Parathyroid adenoma (tissue), 2 donors: ENCODE results near the gene PPP1R16B.
"Not testable (repeated sequence)": the region's sequence is repeated elsewhere in the genome, so short reads cannot be mapped to it uniquely, and the experiment has no call there.

ENCODE experiments used
- H2AFZ ChIP-seq: fragments of 300-600 bp; sonication (generic); one replicate; pipeline ENCODE4 v1.7.0; 2017; ENCODE audit warnings: antibody characterized with exemption, mild to moderate bottlenecking
- H3K27ac ChIP-seq: fragments of 300-600 bp; sonication (generic); one replicate; pipeline ENCODE4 v1.7.0; 2017
- H3K27me3 ChIP-seq: fragments of 300-600 bp; sonication (generic); one replicate; pipeline ENCODE4 v1.7.0; 2017; ENCODE audit warnings: low read length; ENCODE audit not compliant: control insufficient read depth, insufficient read depth
- H3K36me3 ChIP-seq: fragments of 300-600 bp; sonication (generic); one replicate; pipeline ENCODE4 v1.7.0; 2017; ENCODE audit warnings: low read length; ENCODE audit not compliant: control insufficient read depth, insufficient read depth
- H3K4me1 ChIP-seq: fragments of 300-600 bp; sonication (generic); one replicate; pipeline ENCODE4 v1.7.0; 2017; ENCODE audit warnings: control low read depth
- H3K4me2 ChIP-seq: fragments of 300-600 bp; sonication (generic); one replicate; pipeline ENCODE4 v1.7.0; 2017; ENCODE audit warnings: low read length
- H3K4me3 ChIP-seq: fragments of 300-600 bp; sonication (generic); one replicate; pipeline ENCODE4 v1.7.0; 2017; ENCODE audit warnings: low read depth, low read length
- H3K79me2 ChIP-seq: fragments of 300-600 bp; sonication (generic); one replicate; pipeline ENCODE4 v1.7.0; 2017; ENCODE audit warnings: control low read depth
- H3K9ac ChIP-seq: fragments of 300-600 bp; sonication (generic); one replicate; pipeline ENCODE4 v1.7.0; 2017; ENCODE audit warnings: mild to moderate bottlenecking
- H3K9me3 ChIP-seq: fragments of 300-600 bp; sonication (generic); one replicate; pipeline ENCODE4 v1.7.0; 2017; ENCODE audit warnings: low read length; ENCODE audit not compliant: control insufficient read depth
- TF ChIP-seq, protein P1 (sequence below): fragments of 300-600 bp; sonication (generic); IDR thresholded peaks from one replicate; pipeline ENCODE4 v1.7.0; 2017; ENCODE audit warnings: antibody characterized with exemption, mild to moderate bottlenecking
- donor health status: primary hyperparathyroidism.

Gene PPP1R16B

DNA sequence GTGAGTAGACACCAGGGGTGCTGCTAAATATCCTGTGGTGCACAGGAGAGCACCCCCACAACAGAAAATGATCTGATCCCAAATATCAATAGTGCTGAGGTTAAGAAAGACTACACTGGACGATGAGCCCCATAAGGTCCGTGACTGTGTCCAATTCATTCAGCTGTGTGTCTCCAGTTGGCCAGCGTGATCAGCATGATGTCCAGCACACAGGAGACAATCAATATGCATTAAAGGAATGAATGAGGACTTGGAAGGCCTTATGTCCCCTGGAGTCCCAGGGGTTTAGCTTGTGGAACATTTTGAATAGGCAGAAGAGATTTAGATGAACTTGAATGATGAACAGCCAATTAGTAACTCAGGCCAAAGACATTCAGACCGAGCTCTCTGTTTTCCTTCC lies 6.3 kb downstream of the PPP1R16B start:
- TF ChIP-seq, protein P1, sequence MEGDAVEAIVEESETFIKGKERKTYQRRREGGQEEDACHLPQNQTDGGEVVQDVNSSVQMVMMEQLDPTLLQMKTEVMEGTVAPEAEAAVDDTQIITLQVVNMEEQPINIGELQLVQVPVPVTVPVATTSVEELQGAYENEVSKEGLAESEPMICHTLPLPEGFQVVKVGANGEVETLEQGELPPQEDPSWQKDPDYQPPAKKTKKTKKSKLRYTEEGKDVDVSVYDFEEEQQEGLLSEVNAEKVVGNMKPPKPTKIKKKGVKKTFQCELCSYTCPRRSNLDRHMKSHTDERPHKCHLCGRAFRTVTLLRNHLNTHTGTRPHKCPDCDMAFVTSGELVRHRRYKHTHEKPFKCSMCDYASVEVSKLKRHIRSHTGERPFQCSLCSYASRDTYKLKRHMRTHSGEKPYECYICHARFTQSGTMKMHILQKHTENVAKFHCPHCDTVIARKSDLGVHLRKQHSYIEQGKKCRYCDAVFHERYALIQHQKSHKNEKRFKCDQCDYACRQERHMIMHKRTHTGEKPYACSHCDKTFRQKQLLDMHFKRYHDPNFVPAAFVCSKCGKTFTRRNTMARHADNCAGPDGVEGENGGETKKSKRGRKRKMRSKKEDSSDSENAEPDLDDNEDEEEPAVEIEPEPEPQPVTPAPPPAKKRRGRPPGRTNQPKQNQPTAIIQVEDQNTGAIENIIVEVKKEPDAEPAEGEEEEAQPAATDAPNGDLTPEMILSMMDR: no peak
- Histone ChIP-seq H3K4me3 (no peak overlapping the region), H3K27me3 (no peaks in the 10 kb centered on the region), H3K4me1 (peaks cover 2% of the 10 kb centered on the region), H3K4me2 (no peak overlapping the region), H3K9me3 (no peaks in the 10 kb centered on the region), H3K9ac (no peak overlapping the region), H3K79me2 (no peaks in the 10 kb centered on the region), H2AFZ (no peak overlapping the region), H3K36me3 (no peaks in the 10 kb centered on the region), H3K27ac (no peak overlapping the region)

DNA sequence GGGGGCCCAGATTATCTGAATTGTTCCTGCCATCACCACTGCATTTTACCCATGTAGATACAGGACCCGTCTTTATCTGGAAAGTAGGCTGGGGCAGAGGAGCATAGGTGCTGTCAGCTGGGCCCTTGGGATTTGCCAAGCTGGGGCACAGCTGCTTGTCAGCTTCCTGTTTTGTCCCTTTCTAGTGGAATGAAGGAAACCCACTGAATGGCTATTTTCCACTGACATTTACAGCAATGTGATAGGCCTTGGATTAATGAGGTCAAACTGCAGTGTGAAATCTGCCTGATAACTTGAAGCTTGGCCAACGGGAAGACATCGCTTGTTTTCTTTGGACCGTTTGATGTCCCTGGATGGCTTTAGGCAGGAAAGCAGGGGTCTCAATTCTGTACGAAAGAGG lies 6.7 kb downstream of the PPP1R16B start:
- Histone ChIP-seq H3K4me1 (no peaks in the 10 kb centered on the region), H3K27ac (no peak overlapping the region), H3K79me2 (no peaks in the 10 kb centered on the region), H3K36me3 (no peaks in the 10 kb centered on the region), H2AFZ (no peak overlapping the region), H3K9ac (no peak overlapping the region), H3K9me3 (no peaks in the 10 kb centered on the region), H3K4me3 (no peak overlapping the region), H3K4me2 (no peak overlapping the region), H3K27me3 (no peaks in the 10 kb centered on the region)
- TF ChIP-seq, protein P1: no peak

DNA sequence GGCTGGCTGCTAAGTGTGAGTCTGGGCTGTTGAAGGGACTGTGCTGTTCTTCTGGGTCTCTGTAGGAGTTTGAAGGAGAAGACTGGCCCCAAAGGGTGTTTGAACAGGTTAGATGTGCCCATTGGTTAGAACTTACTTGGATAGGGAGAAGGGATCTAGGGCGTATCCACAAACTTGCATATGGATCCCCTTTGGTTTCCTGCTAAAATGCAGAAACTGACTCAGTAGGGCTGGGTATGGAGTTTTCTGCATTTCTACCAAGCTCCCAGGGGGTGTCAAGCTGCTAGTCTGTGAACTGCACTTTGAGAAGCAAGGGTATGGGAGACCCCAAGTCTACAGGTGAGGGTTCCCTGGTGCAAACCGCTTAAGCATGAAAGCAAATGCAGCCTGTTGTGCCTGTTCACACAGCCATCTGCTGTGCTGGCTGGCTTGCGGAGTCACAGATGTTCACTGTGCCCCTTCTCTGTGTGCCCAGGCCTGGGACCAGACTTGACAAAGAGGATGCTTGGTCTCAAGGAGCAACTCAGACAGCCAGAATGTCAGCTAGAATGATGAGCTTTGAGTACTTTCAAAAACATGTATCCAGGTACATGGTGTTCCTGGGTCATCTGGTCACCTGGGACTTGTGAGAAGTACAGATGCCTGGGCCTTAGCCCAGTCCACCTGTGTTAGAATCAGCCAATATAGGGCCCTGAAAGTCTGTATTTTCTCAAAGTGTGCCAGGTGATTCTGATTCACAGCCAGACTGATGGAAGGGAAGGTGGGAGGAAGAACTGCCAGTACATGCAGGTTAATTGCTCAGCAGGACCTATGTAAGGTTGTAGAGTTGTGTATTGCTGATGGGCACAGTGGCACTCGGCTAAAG lies 7.4 kb downstream of the PPP1R16B start:
- Histone ChIP-seq H3K4me2 (no peak overlapping the region), H3K27ac (no peak overlapping the region), H2AFZ (no peak overlapping the region), H3K27me3 (no peaks in the 10 kb centered on the region), H3K36me3 (no peaks in the 10 kb centered on the region), H3K9me3 (no peaks in the 10 kb centered on the region), H3K9ac (no peak overlapping the region), H3K79me2 (no peaks in the 10 kb centered on the region), H3K4me1 (no peaks in the 10 kb centered on the region), H3K4me3 (no peak overlapping the region)
- TF ChIP-seq, protein P1: no peak

DNA sequence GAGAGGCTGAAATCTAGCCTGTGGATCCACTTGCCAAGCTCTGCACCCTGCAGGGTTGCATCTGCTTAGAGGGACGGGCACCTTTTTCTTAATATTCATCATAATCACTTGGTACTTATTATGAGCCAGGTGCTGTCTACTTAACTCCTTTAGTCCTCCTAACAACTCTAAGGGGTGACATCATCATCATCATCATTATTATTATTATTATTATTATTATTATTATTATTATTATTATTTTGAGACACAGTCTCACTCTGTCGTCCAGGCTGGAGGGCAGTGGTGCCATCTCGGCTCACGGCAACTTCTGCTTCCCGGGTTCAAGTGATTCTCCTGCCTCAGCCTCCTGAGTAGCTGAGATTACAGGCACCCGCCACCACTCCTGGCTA lies 8.1 kb downstream of the PPP1R16B start:
- not testable (repeated sequence) for H3K27ac ChIP-seq, H3K27me3 ChIP-seq, H2AFZ ChIP-seq, H3K4me3 ChIP-seq, H3K4me1 ChIP-seq, H3K79me2 ChIP-seq, H3K36me3 ChIP-seq, H3K4me2 ChIP-seq, H3K9me3 ChIP-seq, H3K9ac ChIP-seq

DNA sequence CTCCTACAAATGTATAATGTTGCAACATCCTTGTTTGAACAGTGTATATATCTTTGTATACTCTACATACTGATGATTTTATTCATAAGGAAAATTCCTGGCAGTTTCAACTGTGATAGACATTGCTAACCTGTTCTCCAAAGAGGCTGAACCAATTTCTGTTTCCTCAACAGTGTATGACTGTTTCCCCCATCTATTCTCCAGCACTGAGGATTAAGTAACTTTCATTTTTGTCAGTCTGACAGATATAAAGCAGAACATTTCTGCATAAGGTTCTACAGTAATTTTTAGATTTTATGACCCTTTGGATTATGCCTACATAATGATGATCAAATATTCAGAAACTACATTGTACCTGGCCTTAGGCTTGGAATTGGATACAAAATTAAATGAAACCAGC lies 9.9 kb downstream of the PPP1R16B start:
- H3K4me2 ChIP-seq: no peak overlapping the region
- H2AFZ ChIP-seq: no peak overlapping the region
- TF ChIP-seq, protein P1: no peak
- H3K9ac ChIP-seq: no peak overlapping the region
- H3K36me3 ChIP-seq: no peaks in the 10 kb centered on the region
- H3K4me1 ChIP-seq: no peaks in the 10 kb centered on the region
- no peak overlapping the region for H3K4me3 ChIP-seq
- no peaks in the 10 kb centered on the region for H3K79me2 ChIP-seq
- no peak overlapping the region for H3K27ac ChIP-seq
- H3K27me3 ChIP-seq: no peaks in the 10 kb centered on the region
- H3K9me3 ChIP-seq: no peaks in the 10 kb centered on the region
